HG03460 (cell line): ENCODE measurements around the gene RNASE13.

ENCODE experiments used
- ATAC-seq: cut with Tn5 transposase; IDR thresholded peaks from one replicate; pipeline ENCODE4 v1.9.1; 2021; ENCODE audit not compliant: unreplicated experiment

The RNASE13 gene, protein sequence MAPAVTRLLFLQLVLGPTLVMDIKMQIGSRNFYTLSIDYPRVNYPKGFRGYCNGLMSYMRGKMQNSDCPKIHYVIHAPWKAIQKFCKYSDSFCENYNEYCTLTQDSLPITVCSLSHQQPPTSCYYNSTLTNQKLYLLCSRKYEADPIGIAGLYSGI

GRCh38 chr14:21034707-21035106 is at the start of gene RNASE13:
RNASE13 (minus strand) TSS chr14:21034807; CDS start chr14:21034288, 519 bp downstream.
- ATAC-seq: no peak

DNA sequence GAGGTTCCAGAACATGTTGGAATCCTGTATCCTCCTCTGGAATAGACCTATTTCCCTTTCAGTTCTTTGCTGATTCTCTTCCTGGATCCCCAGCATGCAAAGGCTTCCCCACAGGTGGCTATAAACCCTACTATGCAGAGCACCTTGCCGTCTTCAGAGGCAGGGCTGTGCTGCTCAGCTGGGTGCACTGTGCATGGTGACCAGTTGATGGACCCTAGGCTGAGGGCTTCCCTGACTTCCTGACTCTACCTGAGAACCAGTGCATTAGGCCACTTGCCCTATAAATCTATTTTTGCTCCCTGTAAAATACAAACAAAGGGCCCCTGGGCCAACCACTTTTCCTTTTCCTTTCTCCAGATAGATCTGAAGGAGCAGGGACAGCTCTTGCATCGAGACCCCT is 49.8 kb upstream of the RNASE13 start:
- ATAC-seq: no peak

- ATAC-seq: no peak
These were observed 49.1 kb upstream of the RNASE13 start for GRCh38 chr14:21083565-21084325.

DNA sequence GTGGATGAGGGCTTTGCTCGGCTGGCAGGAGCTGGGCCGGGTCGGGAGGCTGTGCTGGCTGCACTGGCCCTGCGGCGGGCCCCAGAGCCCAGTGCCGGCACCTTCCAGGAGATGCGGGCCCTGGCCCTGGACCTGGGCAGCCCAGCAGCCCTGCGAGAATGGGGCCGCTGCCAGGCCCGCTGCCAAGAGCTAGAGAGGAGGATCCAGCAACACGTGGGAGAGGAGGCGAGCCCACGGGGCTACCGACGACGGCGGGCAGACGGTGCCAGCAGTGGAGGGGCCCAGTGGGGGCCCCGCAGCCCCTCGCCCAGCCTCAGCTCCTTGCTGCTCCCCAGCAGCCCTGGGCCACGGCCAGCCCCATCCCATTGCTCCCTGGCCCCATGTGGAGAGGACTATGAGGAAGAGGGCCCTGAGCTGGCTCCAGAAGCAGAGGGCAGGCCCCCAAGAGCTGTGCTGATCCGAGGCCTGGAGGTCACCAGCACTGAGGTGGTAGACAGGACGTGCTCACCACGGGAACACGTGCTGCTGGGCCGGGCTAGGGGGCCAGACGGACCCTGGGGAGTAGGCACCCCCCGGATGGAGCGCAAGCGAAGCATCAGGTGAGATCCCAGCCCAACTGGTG is 47.0 kb upstream of the RNASE13 start:
- ATAC-seq: no peak

DNA sequence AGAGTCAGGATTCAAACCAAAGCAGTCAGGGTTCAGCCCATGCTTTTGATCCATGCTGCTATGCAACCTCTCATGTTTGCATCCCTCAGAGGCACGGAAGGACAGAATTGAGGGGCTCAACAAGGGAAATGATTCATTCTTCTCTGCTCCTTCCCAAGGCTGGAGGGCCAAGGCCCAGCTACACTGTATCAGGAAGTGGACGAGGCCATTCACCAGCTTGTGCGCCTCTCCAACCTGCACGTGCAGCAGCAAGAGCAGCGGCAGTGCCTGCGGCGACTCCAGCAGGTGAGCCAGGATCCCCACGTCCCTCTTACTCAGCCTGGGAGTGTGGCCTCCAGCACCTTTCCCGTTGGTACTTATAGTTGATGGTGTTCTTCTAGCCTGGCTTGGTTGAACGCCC is 44.1 kb upstream of the RNASE13 start:
- no peak for ATAC-seq

DNA sequence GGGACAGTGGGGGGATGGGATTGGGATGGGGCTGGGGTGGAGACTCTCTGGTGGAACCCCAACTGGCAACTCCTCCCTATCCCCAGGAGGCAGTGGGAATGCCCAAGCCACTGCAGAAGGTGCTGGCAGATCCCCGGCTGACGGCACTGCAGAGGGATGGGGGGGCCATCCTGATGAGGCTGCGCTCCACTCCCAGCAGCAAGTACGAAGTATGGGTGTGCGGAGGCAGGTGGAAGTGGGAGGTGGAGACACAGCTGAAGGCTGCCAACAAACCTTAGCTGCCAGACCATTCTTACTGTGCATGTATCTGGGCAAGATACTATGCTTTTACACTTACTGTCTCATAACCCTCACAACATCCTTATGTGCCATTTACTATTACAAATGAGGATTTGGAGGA is 43.7 kb upstream of the RNASE13 start:
- ATAC-seq: no peak

DNA sequence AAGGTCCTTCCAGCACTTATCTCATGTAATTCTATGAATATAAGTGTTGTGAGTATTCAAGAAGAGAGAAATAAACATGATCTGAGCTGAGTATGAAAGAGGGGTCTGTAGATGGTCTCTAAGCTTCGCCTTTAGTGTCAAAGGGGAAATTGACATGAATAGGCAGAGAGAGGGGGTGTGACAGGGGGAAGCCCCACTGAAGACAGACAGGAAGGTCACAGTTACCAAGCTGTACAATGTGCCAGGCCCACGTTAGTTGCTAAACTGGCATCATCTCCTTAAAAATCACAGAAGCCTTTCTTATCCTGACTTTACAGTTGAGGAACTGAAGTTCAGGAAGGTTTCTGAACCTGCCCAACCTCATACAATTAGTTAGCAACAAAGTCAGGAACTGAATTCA is 43.1 kb upstream of the RNASE13 start:
- ATAC-seq: no peak

GRCh38 chr14:21075719-21076437 is 41.3 kb upstream of the RNASE13 start:
- ATAC-seq: no peak

DNA sequence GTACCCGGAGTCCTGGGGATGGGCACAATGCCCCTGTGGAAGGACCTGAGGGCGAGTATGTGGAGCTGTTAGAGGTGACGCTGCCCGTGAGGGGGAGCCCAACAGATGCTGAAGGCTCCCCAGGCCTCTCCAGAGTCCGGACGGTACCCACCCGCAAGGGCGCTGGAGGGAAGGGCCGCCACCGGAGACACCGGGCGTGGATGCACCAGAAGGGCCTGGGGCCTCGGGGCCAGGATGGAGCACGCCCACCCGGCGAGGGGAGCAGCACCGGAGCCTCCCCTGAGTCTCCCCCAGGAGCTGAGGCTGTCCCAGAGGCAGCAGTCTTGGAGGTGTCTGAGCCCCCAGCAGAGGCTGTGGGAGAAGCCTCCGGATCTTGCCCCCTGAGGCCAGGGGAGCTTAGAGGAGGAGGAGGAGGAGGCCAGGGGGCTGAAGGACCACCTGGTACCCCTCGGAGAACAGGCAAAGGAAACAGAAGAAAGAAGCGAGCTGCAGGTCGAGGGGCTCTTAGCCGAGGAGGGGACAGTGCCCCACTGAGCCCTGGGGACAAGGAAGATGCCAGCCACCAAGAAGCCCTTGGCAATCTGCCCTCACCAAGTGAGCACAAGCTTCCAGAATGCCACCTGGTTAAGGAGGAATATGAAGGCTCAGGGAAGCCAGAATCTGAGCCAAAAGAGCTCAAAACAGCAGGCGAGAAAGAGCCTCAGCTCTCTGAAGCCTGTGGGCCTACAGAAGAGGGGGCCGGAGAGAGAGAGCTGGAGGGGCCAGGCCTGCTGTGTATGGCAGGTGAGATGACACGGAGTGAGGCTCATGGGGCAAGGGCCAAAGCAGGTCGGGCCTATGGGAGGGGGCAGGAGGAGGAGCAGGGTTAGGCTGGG is 40.0 kb upstream of the RNASE13 start:
- no peak for ATAC-seq

GRCh38 chr14:21073921-21074320 is 39.3 kb upstream of the RNASE13 start:
- ATAC-seq: no peak

DNA sequence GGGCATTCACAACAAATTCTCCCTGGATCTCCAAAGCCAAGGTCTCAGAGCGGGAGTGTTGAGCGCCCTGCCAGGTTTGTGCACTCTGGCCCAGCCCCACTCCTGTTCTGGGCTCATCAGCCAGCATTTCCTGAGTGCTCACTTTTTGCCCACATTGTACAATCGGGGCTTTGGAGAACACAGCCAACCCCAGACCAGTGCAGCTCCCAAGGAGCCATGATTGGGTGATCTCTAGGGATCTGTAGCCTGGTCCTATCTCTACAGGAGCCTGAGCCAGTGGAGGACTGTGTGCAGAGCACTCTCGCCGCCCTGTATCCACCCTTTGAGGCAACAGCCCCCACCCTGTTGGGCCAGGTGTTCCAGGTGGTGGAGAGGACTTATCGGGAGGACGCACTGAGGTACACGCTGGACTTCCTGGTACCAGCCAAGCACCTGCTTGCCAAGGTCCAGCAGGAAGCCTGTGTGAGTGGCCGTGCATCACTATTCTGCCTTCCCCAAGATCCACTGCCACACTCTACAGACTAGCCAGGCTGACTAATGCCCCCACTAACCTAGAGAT is 38.3 kb upstream of the RNASE13 start:
- ATAC-seq: no peak

GRCh38 chr14:21072031-21072473 is 37.4 kb upstream of the RNASE13 start:
- no peak for ATAC-seq

DNA sequence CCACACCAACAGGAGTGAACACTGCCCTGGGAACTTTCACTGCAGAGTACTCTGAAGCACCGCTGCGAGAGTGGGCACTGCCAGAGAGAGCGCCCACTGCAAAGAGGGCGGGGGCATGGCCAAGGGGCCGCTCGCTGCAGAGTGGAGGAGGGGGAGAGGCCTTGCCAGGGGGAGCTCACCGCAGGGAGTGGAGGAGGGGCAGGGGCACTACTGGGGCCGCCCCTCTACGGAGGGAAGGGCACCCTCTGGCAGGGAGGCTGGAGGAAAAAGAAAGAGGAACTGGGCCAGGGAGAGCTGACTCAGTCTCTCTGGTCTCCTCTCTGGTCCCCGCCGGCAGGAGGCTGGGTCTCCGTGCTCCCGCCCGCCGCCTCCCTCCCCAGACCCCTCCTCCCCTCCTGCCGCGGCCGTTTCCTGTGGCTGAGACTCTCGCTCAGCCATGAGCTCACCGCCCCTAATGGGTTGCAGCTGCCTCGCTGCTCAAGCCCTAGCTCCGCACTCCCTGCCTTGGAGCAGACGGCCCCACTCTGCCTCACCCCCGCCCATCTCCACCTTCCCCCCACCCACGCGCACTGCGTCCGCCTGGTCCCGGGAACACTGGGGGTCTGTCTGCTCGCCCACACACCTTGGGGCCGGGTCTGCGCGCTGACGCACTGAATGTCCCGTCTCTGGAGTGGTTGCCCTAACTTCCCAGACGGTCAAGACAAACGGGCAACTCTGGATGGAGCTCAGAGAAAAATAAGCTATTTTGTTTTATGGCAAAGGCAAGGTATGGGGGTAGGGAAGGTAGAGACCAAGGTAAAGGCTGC is 36.8 kb upstream of the RNASE13 start:
- peak; percentile 67 for ATAC-seq

- ATAC-seq: peak; percentile 20
These were observed 36.1 kb upstream of the RNASE13 start for GRCh38 chr14:21070610-21071224.

GRCh38 chr14:21070083-21070609 is 35.5 kb upstream of the RNASE13 start, which contains the start of gene ARHGEF40:
ARHGEF40 (plus strand) TSS chr14:21070304; CDS start chr14:21070397, 93 bp downstream.
- no peak for ATAC-seq

- no peak for ATAC-seq
These were observed 34.9 kb upstream of the RNASE13 start for GRCh38 chr14:21069388-21070082.

DNA sequence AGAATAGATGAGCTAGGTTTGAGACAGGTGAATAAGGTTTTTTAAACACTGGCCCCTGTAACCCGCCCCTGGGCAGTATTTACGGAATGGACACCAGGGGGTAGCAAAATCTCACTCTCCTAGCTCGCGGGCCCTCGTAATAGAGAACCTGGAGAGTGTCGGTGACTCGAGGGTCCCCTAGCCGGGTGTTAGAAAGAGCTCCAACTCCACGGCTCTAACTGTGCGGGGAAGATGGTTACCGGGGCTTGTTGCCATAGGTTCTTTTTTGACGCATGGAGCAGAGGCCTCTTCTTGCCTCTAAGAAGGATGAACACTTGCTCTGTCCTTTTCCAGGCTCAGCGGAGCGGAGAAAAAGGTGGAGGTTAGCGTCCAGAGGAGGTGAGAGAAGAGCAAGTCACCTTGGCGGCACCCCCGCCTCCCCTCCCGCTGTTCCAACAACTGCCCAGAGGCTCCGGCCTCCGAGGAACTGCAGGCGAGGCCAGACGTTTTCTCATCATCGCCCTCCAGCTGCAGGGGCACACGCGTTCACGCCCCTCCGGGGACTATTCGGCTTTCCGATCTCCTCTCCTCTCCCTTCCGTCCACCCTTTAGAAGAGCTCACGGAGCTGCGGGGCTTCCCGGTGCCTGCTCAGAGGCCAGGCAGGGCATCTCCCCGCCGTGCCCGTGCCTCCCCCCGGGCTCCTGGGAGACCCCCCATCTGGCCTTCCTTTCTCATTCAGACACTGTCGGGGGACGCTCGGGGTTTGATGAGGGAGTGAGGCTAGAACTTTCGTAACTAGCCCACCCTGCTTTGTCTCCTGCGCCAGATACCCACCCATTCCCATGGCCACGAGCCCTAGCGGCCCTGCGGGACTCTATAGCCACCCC is 34.1 kb upstream of the RNASE13 start:
- no peak for ATAC-seq
